Medulla oblongata (tissue), 1 donor: Measurements from ENCODE around the gene MRFAP1.
"Not testable (repeated sequence)": the region's sequence is repeated elsewhere in the genome, so short reads cannot be mapped to it uniquely, and the experiment has no call there.

ENCODE experiments used
- DNase-seq: peaks from one replicate; pipeline ENCODE4 v3.0.0-alpha.2; 2015; ENCODE audit errors: extremely low spot score

Gene MRFAP1

DNA sequence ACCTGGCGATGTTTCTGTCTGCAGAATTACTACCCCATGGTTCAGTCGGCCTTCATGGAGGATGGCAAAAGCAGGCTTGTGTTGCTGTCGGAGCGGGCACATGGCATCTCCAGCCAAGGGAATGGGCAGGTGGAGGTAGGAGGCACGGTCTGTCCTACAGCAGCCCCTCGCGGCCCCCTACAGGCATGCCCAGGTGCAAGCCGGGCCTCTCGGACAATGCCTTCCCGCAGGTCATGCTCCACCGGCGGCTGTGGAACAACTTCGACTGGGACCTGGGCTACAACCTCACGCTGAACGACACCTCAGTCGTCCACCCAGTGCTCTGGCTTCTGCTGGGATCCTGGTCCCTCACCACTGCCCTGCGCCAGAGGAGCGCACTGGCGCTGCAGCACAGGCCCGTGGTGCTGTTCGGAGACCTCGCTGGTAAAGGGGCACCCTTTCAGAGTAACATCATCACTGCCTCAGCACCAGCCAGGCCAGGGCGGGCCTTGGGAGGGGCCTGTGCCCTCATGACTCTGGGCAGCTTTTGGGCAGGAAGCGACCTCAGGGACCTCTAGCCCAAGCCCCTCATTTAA, 29.5 kb upstream of the MRFAP1 start:
- DNase-seq, result no peak

DNA sequence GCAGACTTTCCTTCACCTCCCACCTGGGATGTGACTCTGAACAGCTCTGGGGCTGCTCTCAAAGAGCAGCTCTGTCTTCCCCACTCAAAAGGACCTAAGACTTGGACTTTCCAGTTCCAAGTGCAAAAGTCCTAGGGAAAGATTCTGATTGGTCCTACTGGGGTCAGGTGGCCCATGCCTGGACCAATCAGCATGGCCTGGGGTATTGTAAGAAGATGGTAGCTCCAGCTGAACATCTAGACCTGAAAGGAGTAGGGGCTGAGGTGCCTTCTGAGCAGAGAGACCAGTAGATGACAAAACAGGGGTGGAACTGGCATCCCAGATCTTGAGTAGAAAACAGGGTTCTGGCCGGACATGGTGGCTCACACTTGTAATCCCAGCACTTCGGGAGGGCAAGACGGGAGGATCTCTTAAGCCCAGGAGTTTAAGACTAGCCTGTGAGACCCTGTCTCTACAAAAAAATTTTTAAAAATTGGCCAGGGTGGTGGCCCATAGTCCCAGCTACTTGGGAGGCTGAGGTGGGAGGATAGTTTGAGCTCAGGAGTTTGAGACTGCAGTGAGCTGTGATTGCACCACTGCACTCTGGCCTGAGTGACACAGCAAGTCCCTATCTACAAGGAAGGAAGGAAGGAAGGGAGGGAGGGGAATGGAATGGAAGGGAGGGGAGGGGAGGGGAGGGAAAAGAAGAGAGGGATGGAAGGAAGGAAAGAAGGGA, 27.4 kb upstream of the MRFAP1 start:
- no peak for DNase-seq

DNA sequence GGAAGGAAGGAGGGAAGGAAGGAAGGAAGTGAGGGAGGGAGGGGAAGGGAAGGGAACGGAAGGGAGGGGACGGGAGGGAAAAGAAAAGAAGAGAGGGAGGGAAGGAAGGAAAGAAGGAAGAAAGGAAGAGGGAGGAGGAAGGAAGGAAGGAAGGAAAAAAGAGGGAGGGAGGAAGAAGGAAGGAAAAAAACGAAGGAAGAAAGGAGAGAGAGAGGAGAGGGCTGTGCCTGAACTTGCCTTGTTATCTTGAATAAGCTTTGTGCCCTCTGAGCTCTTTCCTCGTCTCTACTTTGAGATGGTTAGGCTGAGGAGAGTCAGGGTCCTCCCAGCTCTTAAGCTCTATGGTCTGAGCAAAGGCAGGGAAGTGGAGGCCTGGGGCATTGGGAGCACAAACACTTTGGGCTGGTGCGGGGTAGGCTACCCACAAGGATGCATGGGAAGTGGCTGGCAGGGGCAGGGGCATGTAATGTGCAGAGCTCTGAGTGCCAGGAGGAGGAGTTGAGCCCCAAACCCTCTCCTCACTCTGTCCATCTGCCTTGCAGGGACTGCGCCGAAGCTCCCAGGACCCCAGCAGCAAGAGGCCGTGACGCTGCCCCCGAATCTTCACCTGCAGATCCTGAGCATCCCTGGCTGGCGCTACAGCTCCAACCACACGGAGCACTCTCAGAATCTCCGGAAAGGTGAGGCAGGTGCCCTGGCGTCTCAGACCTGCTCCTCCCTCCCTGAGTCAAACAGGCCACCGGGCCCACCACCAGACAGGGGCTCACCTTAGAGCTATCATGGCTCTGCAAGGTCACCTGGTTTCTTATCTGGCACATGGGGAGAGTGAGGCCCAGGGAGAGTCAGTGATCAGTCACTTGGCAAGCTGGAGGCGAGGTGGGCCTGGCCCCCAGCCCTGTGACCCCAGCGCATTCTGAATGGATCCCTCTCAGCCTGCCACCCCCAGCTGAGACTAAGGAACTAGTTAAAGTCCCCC, 26.5 kb upstream of the MRFAP1 start:
- DNase-seq, result no peak

DNA sequence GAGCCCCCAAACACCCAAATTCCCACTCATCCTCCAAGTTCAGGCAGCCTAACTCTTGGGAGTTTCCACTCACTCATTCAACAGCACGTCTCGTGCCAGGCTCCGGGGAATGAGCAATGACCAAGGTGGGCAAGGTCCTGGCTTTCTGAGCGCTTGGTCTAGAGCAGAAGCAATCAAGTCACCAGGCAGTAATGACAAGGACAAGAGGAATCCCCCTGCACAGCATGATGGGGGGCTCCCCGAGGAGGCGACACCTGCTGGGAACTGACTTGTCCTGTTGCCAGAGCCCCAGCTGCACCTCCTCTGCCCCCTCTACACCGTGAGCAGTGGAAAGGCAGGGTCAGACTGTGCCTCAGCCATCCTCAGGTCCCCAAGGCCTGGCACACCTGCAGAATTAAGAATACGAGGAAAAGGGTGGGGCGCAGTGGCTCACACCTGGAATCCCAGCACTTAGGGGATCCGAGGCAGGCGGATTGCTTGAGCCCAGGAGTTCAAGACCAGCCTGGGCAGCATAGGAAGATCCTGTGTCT, 25.7 kb upstream of the MRFAP1 start:
- DNase-seq, result no peak

DNA sequence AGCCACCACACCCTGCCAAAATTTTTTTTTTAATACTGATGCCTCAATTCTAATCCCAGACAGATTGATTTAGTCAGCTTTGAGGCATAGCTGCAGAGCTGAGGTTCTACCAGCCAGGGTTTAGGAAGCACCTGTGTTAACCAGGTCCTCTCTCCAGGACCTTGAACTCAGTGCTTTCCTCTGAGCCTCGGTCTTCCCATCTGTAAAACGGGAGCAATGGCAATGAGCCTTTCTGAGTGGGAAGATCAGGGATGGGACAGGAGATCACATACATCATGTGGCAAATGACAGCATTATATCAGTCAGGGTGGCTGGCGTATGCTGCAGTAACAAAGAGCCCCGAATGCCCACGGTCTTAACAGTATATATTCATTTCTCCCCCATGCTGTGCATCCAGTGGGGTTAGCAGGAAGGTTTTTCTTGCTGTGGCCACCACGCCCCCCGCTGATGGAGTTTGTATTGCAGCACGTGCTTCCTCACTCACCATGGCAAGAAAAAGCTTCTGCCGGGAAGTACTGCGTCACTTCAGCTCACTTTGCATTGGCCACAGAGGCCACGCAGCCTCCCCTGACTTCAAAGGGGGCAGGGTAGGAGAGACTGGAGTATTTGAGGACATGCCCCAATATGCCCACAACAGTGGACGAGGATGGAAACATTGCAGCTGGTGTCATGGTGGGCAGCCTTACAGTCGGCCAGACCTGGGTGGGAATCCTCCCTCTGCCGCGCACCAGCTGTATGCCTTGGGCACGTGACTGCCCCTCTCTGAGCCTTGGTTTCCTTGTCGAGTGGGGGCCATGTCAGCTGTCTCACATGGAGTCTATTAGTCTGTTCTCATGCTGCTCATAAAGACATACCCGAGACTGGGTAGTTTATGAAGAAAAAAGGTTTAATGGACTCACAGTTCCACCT, 24.1 kb upstream of the MRFAP1 start:
- no peak for DNase-seq

DNA sequence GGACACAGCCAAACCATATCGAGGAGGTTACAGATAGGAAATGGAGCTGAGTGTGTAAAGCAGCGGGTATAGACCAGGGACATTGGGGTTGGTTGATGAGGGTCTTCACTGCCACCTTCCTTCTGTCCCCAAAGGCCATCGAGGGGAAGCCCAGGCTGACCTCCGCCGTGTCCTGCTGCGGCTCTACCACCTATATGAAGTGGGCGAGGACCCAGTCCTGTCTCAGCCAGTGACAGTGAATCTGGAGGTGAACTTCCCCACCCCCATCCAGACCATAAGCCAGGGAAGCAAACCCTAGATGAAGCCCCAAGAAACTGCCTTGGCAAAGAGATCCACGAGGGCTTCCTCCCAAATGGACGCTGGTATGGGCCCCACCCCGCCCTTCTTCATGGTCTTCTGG, 23.2 kb upstream of the MRFAP1 start:
- DNase-seq, result no peak

DNA sequence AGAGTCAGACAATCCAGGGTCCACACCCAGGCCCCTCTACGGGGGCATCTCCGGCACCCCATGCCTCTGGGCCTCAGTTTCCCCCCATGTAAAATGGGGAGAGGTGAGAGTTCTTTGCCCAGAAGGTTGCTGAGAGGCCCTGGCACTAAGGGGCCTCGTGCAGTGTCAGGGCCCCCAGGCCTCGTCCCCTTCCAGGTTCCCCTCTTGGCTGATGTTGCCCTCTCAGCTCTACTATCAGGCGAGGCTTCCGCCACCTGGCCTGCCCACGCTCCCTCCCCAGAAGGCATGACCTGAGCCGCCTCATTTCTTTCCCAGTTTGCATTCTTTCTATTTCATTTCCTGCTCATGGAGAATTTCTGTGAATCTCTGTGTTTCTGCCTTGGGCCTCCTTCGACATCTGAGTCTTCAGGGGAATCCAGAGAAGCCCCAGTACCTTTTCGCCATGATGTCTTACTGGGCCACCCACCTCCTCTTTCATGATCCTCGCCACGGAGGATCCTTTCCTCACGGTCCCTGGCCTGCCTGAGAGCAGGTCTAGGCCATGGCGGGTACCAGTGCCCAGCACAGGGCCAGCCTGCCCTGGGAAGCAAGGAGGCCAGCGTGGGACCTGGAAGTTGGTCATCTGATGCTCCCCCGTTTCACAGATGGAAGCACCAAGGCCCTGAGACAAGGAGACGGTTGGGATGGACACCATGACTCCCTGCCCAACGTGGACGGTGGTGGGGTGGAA, 21.9 kb upstream of the MRFAP1 start:
- no peak for DNase-seq

DNA sequence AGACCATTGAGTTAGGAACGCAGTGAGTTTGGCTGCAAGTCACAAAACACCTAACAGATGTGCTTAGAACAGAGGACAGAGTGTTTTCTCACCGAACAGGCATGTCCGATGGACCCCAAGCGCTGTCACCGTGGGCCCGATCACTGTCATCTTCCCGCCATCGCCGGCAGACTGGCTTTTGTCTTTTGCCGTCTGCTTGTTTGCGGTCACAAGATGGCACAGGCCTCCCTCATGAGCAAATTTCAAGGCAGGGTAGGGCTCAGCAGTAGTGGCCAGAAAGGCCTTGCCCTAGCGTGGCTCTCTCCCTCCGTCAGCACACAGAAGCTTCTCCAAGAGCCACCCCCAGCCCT, 21.4 kb upstream of the MRFAP1 start:
- DNase-seq, result no peak

DNA sequence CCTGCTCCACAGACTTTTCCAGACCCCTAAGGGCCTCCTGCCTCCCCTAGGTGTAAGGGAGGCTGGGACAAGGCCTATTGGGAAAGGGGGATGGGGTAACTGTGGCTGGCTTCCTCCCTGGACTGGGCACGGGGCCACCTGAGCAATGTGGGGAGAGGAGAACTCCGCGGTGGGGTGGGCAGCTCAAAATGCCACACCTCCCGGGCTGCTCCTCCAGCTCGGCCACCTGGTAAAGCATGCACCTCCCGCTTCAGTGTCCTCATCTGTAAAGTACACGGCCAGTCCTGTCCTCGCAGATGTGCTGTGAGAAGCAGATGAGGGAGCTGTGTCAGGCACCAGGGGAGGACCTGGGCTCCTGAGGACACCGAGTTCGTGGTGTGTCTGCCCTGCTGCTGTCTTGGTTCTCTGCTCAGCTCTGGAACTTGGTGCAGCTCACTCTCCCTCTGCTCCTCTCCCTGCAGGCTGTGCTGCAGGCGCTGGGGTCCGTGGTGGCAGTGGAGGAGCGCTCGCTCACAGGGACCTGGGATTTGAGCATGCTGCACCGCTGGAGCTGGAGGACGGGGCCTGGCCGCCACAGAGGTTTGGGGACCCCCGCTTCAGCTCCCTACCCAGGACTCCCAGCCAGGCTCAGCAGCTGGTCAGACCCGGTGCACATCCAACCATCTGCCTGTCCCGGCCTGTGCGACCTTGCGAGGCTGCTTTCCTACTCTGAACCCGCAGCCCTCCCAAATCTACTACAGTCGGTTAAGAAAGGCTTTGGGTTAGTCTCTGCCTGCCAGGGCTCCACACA, 20.8 kb upstream of the MRFAP1 start:
- no peak for DNase-seq

DNA sequence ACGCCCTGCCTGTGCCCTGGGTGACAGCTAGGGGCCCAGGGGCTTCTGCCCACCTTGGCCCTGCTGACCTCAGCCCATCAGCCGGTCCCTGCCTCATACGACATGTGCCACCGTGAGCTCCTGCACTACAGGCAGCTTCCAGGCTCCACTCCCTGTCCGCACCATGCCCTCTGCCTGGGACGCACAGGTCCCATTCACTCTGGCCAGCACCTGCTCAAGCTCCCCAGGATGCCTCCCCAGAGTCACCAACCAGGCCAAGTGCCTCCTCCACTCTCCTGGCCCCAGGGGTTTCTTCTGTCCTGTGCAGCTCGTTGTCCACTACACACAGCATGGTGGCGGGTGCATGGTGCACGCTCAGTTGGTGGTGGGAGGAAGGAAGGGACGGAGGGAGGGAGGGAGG, 20.2 kb upstream of the MRFAP1 start:
- DNase-seq, result no peak

DNA sequence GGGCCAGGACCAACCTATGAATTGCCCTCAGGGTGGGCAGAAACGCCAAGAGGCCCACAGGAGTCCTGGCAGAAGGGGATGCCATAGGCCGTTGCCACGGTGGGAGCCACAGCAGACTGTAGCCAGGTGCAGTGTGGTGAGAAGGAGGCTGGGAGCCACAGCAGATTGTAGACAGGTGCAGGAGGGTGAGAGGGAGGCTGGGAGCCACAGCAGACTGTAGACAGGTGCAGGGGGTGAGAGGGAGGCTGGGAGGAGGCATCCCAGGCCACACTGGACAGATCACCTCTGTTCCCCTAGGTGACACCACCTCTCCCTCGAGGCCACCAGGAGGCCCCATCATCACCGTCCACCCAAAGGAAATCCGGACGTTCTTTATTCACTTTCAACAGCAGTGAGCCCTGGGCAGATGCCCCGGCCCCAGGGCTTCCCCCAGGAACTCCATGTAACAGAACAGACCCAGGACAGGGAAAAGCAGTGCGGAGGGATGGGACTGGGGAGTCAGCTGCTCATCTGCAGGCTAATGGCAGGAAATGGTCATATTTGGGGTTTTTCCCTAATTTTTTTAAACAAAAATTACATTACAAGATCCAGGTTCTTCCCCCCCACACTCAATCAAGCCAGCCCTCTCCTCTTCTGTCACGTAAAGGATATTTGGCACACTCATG, 19.5 kb upstream of the MRFAP1 start:
- DNase-seq, result no peak

DNA sequence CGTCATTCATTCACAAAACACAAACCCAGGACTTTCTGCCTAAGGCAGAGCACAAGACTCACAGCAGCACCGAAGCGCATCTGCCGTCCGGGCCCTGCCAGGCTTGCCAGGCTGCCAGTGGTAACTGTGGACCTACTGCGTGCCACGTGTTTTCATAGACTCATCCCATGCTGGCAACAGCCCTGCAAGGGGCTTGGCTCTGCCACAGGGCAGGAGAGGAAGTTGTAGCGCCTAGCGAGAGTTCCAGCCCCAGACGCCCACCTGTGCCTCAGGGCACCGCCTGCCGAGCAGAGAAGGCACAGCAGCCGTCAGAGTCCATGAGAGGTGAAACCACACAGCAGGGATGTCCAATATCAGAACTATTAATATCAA, 18.9 kb upstream of the MRFAP1 start:
- DNase-seq, result no peak

DNA sequence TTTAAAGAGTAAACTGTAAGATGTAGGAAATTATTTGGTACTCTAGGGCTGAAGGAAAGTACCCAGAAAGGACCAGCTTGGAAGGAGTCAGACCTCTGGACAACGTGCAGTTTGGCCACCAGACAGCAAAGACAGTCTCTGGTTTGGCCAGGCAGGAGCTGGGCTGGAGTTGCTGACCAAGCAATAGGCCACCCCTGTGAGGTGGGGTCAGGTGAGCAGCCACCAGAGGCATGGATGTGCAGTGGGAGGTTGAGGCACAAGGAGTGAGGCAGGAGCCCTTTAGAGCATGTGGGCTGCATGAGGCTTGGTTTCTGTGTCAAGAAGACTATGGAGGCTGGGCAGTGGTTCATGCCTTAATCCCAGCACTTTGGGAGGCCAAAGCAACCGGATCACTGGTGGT, 17.7 kb upstream of the MRFAP1 start:
- no peak for DNase-seq

DNA sequence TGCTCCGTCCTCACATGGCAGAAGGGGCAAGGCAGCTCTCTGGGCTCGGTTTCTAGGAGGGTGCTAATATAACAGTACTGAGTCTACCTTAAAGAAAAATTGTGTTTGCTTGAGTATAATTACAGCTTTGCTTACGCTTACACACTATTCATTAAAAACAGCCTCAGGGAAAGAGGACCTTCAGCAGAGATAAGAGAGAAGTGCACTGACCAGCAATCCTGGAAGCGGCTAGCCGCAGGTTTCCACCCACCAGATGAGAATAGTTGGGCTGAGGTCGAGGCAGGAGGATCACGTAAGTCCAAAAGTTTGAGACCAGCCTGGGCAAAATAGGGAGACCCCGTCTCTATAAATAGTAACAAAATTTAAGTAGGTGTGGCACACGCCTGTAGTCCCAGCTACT, 15.2 kb upstream of the MRFAP1 start:
- DNase-seq, result no peak

DNA sequence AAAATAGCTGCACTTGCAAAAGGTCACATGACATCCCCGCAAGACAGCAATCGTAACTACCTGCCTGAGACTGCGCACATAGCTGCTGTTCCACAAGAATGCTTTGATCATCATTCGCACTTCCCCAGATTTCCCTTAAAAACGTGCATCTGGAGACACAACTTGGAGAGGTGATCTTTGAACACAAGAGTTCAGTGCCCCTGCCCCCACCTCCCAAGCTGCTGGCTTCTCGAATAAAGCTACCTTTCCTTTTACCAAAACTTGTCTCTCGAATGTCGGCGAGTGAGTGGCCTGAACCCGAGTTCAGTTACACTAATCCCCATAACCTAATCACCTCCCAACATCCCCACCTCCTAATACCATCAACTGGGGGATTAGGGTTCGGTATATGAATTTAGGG, 14.4 kb upstream of the MRFAP1 start:
- no peak for DNase-seq

DNA sequence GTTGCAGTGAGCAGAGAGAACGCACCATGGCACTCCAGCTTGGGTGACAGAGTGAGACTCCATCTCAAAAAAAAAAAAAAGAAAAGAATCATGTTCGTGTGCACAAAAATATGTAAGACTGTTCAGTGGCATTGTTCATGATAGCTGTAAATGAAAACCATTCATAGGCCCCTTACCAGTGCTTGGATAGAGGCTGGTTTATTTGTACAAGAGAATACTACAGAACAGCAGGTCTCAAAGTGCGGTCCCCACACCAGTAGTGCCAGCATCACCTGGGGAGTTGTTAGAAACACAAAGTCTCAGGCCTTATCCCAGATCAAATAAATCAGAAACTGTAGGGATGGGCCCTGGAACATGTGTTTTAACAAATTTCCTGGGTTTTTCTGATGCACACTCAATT, 12.7 kb upstream of the MRFAP1 start:
- DNase-seq, result no peak

DNA sequence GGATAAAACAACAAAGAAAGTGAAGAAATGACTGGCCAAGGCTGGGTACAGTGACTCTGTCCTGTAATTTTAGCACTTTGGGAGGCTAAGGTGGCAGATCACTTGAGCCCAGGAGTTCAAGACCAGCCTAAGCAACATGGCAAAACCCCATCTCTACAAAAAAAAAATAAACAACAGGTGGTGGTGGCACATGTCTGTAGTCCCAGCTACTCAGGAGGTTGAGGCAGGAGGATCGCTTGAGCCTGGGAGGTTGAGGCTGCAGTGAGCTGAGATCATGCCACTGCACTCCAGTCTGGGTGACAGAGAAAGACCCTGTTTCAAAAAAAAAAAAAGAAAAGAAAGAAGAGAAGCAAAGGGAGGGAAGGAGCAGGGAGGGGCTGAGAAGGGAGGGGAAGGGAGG, 12.0 kb upstream of the MRFAP1 start:
- not testable (repeated sequence) for DNase-seq

DNA sequence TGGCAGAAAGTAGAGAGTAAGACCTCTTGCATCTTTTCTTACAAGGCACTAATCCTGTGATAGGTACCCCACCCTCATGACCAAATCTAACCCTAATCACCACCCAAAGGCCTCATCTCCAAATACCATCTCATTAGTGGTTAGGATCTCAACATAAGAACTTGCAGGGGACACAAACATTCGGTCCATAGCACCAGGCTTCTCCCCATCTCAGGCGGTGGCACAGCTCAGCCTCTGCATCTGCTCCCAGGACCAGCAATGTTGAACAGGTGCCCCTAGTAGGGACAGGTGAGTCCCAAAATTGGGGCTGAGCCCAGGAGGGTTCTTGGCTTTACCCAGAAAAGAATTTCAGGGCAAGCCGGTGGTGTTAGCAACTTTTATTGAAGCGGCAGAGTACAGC, 8.4 kb upstream of the MRFAP1 start:
- no peak for DNase-seq

DNA sequence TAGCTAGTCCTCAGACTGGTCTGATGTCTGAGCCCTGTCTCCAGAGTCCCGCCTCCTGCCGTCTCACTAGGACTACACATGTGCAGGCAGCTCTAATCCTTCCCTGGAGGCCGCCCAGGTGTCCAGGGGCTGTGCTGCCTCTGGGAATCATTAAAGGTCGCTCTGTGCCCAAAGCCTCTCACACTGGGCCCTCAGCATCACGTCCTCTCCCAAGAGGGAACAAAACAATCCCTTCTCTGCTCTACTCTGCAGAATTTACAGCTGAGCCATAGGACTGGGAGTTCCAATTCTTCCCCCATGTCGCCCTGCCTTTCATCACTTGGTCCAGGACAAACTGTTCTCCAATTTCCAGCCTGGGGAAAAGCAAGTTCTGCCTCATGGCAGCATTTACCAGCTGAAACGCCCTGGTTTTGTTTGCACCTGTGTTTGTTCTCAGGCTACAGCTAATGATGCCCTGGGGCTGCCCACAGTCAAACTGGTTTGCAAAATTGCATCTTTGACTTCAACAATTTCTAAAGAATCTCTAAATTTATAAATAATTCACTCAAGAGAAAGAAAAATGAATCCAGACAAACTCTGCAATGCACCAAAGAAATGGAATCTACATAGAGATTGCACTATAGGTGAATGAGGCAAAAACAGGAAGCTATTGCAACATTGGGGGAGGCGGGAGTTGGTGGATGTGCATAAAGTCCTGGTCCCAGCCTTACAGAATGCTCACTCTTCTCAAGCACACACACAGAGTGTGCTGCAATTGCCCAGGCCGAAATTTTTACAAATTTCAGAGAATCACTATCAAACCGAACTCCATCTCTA, 7.2 kb upstream of the MRFAP1 start:
- no peak for DNase-seq
